GM10248 (cell line): ENCODE measurements around the gene TTLL7.
A peak's percentile ranks its signal among the peaks of the same experiment; 100 is the strongest.

Source experiments
- CTCF ChIA-PET: fragments of 300-600 bp; sonication (Branson Sonifier 250); formaldehyde crosslinking; extraction: SDS; loops from one replicate; lab custom pipeline; 2021; ENCODE audit warnings: antibody characterized with exemption; lab: Yijun Ruan, JAX
- POLR2A ChIA-PET: fragments of 350-650 bp; sonication (Branson Sonifier 250); formaldehyde crosslinking; extraction: SDS; loops from one replicate; lab custom pipeline; 2020; ENCODE audit warnings: antibody characterized with exemption; lab: Yijun Ruan, JAX
- DNase-seq: peaks from one replicate; pipeline ENCODE4 v3.0.0; 2012; ENCODE audit errors: extremely low spot score
- TF ChIP-seq, protein P1 (sequence below): IDR thresholded peaks from 2 replicates; pipeline ENCODE4 v1.5.1; 2012; ENCODE audit warnings: mild to moderate bottlenecking, low read depth; ENCODE audit errors: extremely low read depth, missing control alignments, control extremely low read depth

The TTLL7 gene, protein sequence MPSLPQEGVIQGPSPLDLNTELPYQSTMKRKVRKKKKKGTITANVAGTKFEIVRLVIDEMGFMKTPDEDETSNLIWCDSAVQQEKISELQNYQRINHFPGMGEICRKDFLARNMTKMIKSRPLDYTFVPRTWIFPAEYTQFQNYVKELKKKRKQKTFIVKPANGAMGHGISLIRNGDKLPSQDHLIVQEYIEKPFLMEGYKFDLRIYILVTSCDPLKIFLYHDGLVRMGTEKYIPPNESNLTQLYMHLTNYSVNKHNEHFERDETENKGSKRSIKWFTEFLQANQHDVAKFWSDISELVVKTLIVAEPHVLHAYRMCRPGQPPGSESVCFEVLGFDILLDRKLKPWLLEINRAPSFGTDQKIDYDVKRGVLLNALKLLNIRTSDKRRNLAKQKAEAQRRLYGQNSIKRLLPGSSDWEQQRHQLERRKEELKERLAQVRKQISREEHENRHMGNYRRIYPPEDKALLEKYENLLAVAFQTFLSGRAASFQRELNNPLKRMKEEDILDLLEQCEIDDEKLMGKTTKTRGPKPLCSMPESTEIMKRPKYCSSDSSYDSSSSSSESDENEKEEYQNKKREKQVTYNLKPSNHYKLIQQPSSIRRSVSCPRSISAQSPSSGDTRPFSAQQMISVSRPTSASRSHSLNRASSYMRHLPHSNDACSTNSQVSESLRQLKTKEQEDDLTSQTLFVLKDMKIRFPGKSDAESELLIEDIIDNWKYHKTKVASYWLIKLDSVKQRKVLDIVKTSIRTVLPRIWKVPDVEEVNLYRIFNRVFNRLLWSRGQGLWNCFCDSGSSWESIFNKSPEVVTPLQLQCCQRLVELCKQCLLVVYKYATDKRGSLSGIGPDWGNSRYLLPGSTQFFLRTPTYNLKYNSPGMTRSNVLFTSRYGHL

DNA sequence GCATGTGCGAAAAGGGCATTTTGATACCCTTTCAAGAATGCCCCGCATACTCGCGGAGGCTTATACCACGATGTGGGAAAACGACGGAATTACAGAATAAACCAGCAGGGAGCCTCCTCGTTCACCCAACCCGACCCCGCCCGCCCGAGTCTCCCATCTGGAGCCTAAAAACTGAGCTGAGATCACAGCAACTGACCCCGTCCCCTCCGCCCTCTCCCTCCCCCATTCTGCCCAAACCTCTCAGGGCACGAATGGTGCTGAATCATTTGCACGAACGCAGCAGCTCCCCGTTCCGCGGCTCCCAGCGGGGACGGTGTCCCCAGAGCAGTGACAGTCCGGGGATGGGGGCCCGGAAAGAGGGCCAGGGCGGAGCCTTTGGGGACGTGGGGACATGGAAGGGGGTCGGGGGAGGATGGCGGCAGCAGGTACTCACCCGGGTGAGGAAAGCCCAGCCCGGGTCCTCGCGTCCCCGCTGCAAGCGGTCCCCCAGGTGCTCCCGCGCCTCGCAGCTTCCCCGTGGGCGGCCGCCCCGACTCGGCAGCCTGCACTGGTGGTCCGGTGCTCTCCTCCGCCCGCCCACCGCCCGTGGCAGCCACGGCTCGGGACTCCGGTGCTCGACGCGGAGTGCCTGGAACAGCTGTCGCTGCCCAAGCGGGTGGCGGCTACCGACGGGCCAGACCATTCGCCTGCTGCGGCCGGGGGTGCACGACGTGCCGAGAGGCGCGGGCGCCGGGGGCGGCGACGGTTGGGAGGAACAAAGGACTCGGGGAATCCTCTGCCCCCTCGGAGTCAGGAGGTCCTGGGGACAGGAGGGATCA, at the start of gene TTLL7:
Gene TTLL7, minus strand, starts transcription at position 635 of the 818 bp plus-strand sequence. CDS start 46,921 bp downstream, outside the sequence.
- TF ChIP-seq, protein P1, sequence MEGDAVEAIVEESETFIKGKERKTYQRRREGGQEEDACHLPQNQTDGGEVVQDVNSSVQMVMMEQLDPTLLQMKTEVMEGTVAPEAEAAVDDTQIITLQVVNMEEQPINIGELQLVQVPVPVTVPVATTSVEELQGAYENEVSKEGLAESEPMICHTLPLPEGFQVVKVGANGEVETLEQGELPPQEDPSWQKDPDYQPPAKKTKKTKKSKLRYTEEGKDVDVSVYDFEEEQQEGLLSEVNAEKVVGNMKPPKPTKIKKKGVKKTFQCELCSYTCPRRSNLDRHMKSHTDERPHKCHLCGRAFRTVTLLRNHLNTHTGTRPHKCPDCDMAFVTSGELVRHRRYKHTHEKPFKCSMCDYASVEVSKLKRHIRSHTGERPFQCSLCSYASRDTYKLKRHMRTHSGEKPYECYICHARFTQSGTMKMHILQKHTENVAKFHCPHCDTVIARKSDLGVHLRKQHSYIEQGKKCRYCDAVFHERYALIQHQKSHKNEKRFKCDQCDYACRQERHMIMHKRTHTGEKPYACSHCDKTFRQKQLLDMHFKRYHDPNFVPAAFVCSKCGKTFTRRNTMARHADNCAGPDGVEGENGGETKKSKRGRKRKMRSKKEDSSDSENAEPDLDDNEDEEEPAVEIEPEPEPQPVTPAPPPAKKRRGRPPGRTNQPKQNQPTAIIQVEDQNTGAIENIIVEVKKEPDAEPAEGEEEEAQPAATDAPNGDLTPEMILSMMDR: no peak
- DNase-seq: peak; percentile 80
- ChIA-PET POLR2A (no interaction called here), CTCF (interaction anchor here (1.0 to 1.2 kb wide), 2 partner anchors 8 to 146 kb away, joined by 3 to 4 read pairs; partner anchors contain the start of gene PRKACB)

DNA sequence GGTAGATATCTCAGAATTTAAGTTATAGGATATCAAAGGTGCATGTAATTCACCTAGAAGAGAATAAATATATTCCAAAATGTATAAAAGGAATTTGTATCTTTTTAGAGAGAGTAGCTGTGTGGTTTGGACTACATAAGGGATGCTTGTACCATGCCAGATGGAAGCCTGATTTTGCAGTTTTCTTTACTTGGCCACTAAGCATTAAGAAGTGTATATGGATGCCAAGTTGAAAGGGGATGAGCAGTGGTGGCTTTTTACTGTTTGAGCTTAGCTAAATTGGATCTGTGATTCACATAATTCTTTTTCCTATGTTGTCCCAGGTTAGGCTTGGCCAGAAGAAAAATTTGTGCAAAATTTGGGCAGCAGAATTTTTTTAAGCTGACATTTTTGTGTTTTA, 43.5 kb upstream of the TTLL7 start:
- ChIA-PET CTCF (interaction anchor here (0.6 to 1.3 kb wide), 3 partner anchors 29 to 82 kb away, joined by 3 to 4 read pairs (median 3); no protein-coding TSS in a partner anchor), POLR2A (no interaction called here)
- TF ChIP-seq, protein P1: no peak
- no peak for DNase-seq

GRCh38 chr1:84037758-84038611, 39.1 kb upstream of the TTLL7 start:
- no peak for DNase-seq
- TF ChIP-seq, protein P1: no peak
- ChIA-PET POLR2A (no interaction called here), CTCF (no interaction called here)

GRCh38 chr1:84031802-84032327, 32.9 kb upstream of the TTLL7 start:
- POLR2A ChIA-PET: no interaction called here
- DNase-seq: no peak
- TF ChIP-seq, protein P1: no peak
- CTCF ChIA-PET: no interaction called here

- ChIA-PET POLR2A (no interaction called here), CTCF (no interaction called here)
- TF ChIP-seq, protein P1: no peak
- no peak for DNase-seq
Measured at GRCh38 chr1:84027368-84027767, 28.4 kb upstream of the TTLL7 start.
